ENCODE data around the gene ABCF1.
"Not testable (repeated sequence)": the region's sequence is repeated elsewhere in the genome, so short reads cannot be mapped to it uniquely, and the experiment has no call there.

ABCF1 gene

DNA sequence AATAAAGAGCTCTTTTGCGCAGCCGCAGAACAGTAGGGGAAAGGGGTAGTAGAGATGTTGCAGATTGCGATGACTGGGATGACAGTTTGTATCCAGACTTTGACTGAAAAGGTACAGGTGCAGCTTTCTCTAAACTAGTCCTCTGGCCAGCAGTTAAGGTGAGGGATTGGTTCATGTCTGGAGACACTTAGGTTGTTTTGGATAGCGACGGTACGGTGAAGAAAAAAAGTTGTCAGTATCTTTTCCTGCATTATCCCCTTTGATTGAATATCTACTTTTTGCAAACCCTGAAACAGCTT lies 13.6 kb upstream of the ABCF1 start:
- peak; percentile 29 for DNase-seq (ENCODE audit: low spot score)

DNA sequence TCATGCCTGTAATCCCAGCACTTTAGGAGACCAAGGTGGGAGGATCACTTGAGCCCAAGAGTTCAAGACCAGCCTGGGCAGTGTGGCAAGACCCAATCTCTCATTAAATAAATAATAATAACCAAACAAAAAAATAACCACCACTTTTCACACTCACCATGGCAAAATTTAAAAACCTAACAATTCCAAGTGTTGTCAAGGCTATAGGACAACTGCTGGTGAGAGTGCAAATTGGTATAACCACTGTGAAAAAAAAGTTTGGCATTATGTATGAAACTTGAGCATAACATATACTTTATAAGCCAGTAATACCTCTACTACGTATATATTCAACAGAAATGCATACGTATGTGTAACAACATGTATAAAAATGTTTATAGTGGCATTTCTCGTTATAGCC lies 10.3 kb upstream of the ABCF1 start:
- FAIRE-seq (no peak), DNase-seq (ENCODE audit: low spot score) (no peak)

More for the DNA sequence above, 13.6 kb upstream of the ABCF1 start:
- FAIRE-seq = no peak

DNA sequence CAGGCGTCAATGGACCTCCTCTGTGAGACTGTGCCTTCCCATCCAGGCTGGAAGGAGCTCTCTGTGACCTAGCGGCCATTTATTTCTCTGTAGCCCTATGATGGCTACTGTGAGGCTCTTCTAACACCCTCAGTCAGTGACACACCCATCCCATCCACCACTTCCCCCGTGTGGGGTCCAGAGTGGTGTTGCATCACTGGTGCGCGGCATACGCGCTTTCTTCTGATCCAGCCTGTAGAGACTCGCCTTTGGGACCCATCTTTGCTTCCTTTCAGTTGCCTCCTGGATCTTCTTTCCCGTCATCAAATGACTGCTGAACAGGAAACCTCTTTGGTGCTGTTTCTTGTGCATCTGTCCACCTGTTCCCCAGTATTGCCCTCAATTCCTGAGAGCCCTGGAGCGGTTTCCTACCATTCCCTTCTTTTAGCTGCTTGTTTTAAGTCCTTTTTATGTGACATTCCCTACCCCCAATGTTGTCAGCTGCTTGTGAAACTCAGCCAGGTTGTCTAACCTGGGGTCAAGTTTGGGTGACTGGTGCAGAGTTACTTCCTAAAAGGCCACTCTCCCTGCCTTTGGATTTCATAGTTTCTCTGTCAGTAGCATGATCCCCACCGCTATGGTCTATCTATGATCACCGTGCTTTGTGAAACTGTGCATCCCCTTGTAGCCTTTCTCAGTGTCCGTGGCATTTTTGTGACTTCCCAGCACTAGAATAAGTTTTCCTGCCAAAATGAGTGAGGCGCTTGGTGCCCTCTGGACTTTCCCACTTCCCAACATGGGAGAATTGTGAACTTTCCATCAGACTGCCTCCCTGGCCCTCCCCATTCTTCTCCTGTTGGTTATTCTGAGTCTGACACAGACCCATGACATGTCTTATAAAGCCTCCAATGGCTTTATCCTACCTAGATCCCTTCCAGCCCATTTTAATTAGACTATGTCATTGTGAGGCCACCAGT lies 8.5 kb upstream of the ABCF1 start:
- no peak for FAIRE-seq
- DNase-seq (ENCODE audit: low spot score) = no peak

DNA sequence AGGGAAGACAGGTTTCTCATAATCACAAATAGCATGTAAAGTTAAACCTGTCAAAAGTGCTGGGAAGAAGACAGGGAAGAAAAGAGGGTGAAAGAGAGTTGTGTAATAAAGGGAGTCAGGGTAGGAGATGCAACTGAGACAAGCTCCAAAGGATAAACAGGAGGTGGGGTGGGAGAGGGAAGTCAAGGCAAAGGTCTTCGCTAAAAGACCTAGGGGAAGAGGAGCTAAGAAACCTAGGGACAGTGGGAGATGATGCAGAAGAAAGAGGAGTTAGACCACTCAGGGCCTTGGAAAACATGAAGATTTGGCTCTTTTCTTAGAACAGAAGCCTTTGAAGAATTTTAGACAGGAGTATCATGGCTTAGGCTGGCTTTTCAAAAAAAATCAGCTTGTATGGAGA lies 7.1 kb upstream of the ABCF1 start:
- DNase-seq (ENCODE audit: low spot score) (no peak), FAIRE-seq (no peak)

DNA sequence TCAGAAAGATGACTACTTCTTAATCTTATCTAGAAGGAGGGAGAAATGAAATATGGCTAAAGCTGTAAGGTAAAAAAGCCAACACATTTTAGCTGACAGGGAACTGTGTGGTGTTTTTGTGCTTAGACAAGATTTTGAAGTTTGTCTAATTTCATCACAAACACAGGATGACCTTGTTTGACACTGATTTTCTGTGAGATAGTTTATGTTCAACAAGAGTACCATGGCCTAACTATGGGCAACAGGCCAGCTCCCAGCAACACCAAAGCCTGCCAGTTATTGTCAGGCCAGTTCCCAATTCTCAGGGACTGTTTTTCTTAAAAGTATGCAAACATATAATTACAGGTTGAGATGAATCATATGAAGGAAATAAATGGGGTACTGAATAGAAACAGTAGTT lies 5.5 kb upstream of the ABCF1 start:
- no peak for FAIRE-seq
- DNase-seq (ENCODE audit: low spot score) = no peak

DNA sequence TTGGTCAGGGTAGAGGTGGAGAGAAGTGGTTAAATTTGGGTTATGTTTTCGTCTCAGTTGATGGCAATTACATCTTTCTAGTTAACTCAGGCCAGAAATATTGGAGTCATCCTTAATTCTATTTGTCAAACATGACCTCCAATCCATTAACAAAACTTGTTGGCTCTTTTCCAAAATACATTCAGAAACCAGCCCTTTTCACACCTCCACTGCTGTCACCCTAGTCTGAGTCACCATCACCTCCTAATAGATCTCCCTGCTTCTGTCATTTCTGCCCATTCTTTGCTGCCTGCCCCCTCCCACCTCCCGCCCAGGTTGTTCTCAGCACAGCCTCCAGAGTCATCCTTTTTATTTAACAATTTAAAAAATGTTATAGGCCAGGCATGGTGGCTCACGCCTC lies 3.0 kb upstream of the ABCF1 start:
- DNase-seq (ENCODE audit: low spot score) (no peak), FAIRE-seq (no peak)

DNA sequence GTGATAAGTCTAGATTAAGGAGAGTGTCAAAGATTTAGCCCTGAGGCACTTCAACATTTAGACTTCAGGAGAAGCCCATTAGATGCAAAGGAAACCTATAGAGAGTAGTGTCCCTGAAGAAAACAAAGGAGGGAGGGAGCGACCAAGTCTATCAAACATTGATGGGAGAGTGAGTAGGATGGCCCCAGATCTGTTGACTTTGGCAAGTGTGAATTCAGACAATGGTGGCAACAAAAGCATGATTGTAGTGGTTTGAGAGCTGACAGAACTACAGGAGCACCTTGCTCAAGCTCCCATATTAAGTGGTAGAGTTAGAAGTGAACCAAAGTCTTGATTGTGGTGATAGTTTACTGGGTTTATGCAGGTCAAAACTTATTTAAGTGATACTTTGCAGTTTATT lies 979 bp upstream of the ABCF1 start:
- FAIRE-seq (no peak), DNase-seq (ENCODE audit: low spot score) (no peak)

DNA sequence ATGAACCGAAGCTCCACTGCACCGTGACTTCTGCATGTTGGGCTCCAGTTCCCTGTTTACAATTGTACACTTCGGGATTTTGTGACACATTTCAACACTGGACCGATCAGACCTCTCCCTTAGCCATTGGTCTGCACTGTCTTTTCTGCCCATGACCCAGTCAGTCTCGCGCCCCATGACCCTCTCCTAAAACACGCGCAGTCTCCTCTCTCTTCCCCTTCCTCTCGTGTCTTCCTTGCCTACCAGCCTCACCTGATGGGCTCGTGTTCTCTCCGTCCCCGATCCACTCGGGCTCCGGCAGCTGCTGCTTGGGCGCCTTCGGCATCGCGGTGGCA lies 535 bp upstream of the ABCF1 start:
- FAIRE-seq (no peak), DNase-seq (ENCODE audit: low spot score) (no peak)

DNA sequence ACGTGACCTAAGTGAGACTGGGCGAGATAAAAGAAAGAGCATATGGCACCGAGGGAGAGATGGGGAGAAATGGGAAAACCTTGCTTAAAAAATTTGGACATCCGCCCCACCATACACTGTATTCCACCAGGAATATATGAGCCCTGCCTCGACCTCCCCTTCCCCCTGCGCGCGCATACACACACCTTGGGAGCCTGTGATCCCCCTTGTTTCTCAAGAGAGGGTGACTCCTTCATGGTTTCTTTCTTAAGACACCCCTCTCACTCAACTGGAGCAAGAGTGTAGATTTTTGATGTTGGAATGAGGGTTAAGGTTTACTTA lies 480 bp downstream of the ABCF1 start:
- DNase-seq (ENCODE audit: low spot score) = no peak
- no peak for FAIRE-seq

DNA sequence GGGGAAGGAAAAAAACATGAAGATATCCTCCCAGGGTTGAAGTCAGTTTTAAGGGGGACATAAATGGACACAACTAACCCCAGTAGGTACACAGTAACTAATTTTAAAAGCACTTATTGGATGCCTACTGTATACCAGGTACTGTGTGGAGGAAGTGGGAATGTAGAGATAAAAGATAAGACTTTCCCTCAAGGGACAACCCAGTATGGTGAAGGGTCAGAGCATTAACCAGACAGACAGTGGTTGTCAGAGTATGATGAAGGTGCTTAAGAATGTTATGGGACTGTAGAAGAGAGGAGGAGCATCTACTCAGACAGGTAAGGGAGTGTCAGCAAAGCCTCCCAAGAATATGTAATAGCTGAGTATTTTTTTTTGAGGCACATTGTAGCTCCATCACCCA lies 906 bp downstream of the ABCF1 start:
- FAIRE-seq (no peak), DNase-seq (ENCODE audit: low spot score) (no peak)

DNA sequence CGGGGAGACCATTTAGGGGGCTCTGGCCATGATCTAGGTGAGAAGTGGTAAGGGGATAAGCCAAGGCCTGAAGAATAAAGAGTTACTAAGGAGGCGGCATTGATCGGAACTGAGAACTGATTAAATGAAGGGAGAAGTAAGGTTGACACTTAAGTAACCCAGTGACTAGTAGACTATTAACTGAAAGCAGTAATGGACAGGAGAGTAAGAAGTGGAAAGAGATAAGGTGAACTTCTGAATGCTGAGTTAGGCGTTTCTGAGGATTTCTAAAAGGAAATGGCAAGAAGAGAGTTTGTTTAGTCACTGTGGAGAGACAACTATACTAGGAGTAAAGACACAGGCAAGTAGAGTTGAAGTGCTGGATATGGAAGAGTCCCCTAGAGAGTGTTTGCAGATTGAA lies 1.9 kb downstream of the ABCF1 start:
- no peak for DNase-seq (ENCODE audit: low spot score)
- no peak for FAIRE-seq

DNA sequence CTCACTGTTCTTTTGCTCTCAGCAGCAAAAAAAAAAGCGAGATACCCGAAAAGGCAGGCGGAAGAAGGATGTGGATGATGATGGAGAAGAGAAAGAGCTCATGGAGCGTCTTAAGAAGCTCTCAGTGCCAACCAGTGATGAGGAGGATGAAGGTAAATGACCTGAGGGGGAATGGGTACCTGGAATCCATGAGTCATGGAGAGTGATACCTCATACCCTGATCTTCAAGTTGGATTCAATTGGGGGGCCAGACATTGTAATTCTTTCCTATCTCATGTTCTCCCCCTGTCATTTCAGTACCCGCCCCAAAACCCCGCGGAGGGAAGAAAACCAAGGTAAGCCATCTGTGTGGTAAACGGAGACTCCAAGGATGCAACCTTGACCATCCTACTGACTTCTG lies 6.8 kb downstream of the ABCF1 start:
- no peak for FAIRE-seq
- no peak for DNase-seq (ENCODE audit: low spot score)

DNA sequence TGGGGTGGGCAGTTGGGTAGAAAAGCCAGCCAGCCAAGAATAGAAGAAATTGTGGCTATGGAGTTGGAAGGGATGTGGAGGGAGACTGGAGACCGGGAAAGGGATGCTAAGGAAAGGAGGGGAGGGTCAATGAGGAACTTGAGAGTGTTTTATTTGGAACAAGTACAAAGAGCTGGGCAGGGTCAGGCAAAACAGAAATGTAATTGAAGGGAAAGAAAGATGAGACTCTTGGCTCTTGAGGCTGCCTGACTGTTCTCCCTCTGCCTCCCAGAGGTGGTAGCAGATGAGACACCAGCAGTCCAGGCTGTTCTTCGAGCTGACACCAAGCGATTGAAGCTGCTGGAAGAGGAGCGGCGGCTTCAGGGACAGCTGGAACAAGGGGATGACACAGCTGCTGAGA lies 12.7 kb downstream of the ABCF1 start:
- no peak for FAIRE-seq
- DNase-seq (ENCODE audit: low spot score) = no peak

DNA sequence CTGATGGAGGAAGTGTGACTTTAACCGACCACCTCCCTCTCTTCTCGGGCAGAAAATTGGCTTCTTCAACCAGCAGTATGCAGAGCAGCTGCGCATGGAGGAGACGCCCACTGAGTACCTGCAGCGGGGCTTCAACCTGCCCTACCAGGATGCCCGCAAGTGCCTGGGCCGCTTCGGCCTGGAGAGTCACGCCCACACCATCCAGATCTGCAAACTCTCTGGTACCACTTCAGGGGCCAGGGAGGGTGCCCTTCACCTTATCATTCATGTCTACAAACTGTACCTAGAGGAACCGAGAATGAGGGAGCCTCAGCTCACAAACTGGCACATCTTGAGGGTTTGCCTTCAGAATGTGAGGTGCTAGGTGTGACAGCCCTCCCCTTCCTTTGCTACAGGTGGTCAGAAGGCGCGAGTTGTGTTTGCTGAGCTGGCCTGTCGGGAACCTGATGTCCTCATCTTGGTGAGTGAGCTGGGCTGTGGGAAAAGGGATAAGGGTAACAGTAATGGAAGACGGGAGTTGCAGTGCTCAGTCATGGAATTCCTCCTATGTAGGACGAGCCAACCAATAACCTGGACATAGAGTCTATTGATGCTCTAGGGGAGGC lies 18.6 kb downstream of the ABCF1 start:
- no peak for FAIRE-seq

DNA sequence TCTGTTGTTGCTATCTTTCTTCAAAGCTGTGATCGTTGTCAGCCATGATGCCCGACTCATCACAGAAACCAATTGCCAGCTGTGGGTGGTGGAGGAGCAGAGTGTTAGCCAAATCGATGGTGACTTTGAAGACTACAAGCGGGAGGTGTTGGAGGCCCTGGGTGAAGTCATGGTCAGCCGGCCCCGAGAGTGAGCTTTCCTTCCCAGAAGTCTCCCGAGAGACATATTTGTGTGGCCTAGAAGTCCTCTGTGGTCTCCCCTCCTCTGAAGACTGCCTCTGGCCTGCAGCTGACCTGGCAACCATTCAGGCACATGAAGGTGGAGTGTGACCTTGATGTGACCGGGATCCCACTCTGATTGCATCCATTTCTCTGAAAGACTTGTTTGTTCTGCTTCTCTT lies 19.3 kb downstream of the ABCF1 start:
- DNase-seq (ENCODE audit: low spot score) (no peak), FAIRE-seq (no peak)

More for the DNA sequence above, 18.6 kb downstream of the ABCF1 start:
- DNase-seq (ENCODE audit: low spot score) = no peak

DNA sequence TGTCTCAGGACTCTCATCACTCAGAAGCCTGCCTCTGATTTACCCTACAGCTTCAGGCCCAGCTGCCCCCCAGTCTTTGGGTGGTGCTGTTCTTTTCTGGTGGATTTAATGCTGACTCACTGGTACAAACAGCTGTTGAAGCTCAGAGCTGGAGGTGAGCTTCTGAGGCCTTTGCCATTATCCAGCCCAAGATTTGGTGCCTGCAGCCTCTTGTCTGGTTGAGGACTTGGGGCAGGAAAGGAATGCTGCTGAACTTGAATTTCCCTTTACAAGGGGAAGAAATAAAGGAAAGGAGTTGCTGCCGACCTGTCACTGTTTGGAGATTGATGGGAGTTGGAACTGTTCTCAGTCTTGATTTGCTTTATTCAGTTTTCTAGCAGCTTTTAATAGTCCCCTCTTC lies 19.8 kb downstream of the ABCF1 start:
- no peak for DNase-seq (ENCODE audit: low spot score)
- no peak for FAIRE-seq

DNA sequence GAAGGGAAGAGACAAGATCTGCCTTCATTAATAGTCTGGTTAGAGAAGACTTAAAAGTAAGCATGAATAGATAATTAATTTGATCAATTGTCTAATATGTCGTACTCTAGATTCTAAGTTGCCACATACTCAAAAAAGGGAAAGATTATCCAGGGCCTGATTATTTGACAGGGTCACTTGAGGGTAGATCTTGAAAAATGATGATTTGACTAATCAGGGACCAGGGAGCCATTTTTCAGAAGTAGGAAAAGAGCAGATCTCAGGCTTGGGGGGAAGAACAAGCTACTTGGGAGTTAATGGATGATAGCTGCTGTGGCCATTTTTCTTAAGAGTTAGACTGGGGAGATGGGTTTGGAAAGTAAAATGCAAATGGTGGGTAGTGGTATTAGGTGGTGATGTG lies 21.0 kb downstream of the ABCF1 start:
- no peak for FAIRE-seq
- no peak for DNase-seq (ENCODE audit: low spot score)

DNA sequence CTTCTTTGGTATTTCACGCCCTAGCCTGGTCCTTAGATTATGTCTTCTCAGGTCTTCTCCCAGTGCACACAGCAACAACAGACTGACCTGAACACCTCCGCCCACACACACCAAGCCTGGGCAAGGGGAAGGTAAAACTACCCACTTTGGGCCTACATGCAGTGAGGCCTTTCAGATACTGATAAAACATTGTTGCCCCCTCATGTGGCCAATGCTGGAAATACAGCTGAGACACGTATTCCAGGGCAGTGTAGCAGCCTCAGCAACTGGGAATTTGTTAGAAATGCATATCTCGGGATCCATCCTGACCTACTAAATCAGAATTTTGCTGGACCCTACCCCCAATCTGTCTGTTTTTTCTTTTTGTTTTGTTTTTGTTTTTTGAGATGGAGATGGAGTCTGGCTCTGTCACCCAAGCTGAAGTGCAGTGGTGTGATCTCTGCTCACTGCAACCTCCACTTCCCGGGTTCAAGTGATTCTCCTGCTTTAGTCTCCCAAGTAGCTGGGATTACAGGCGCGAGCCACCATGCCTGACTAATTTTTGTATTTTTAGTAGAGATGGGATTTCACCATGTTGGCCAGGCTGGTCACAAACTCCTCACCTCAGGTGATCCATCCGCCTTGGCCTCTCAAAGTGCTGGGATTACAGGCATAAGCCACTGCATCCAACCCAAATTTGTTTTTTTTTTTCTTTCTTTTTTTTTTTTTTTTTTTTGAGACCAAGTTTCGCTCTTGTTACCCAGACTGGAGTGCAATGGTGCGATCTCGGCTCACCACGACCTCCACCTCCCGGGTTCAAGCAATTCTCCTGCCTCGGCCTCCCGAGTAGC lies 26.3 kb downstream of the ABCF1 start:
- not testable (repeated sequence) for FAIRE-seq

DNA sequence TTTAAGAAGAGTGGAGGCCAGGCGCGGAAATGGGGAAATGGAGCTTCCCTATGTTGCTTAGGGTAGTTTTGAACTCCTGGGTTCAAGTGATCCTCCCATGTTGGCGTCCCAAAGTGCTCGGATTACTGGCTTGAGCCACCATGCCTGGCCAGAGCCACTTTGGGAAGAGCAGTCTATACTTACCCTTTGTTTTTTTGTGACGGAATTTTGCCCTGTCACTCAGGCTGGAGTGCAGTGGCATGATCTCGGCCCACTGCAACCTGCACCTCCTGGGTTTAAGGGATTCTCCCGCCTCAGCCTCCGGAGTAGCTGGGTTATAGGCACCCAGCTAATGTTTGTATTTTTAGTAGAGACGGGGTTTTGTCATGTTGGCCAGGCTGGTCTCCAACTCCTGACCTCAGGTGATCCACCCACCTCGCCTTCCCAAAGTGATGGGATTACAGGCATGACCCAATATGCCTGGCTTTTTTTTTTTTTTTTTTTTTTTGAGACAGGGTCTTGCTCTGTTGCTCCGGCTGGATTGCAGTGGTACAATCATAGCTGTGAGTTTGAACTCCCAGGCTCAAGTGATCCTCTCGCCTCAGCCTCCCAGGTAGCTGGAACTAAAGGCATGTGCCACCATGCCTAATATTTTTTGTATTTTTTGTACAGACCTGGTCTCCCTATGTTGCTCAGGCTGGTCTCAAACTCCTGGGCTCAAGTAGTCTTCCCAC lies 27.8 kb downstream of the ABCF1 start:
- DNase-seq (ENCODE audit: low spot score) (no peak), FAIRE-seq (no peak)

More for the DNA sequence above, 26.3 kb downstream of the ABCF1 start:
- DNase-seq (ENCODE audit: low spot score) = peak; percentile 25

DNA sequence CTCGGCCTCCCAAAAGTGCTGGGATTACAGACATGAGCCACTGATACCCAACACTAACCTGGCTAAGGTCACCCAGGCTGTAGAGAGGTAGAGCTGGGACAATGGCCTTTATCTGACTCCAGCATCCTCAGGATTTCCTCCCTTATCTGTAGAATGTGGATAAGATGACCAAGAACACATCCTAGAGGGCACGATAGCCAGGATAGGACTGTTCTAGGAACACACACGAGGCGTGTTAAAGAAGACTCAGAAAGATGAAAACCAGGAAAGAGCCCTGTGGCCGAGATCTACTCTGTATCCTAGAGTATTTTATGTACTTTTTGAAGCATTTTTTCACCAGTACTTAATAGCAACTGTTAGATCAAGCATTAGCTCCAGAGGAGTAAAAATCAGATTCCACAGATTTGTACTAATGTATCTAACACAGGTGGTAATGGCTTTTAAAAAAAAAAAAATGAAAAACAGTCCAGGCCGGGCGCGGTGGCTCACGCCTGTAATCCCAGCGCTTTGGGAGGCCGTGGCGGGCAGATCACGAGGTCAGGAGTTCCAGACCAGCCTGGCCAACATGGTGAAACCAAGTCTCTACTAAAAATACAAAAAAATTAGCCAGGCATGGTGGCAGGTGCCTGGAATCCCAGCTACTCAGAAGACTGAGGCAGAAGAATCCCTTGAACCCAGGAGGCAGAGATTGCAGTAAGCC lies 28.5 kb downstream of the ABCF1 start:
- FAIRE-seq = no peak

DNA sequence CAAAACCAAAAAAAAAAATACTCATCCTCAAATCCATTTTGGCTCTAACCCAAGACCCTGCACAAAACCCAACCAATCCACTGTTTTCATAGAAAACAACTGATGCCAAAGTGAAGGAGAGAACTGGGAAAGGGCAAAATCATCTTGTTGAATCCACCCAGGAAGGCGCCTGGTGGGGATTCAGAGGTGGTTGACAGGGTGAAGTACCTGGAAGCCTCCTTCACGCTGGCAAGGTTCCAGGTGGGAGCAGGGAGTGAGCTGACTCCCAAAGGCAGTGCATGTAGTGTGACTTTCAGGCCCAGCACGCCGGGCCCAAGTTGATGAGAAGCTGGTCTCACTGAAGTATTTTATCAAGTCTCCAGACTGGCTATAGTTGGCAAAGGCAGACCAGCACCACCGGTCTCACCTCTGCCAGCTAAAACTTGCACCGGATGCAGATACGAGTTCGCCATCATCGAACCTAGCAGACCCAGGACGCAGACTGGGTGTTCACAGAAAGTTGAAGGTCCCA lies 29.3 kb downstream of the ABCF1 start:
- FAIRE-seq (no peak), DNase-seq (ENCODE audit: low spot score) (no peak)

More for the DNA sequence above, 28.5 kb downstream of the ABCF1 start:
- DNase-seq (ENCODE audit: low spot score) = no peak
